Loucy (cell line): ENCODE results near the gene WNK2.

ENCODE experiments used
- EZH2phosphoT487 ChIP-seq: fragments of 200-600 bp; IDR thresholded peaks from 2 replicates; pipeline ENCODE4 v1.6.1; 2018; ENCODE audit warnings: antibody characterized with exemption, mild to moderate bottlenecking, moderate library complexity, borderline replicate concordance
- TF ChIP-seq, protein P1 (sequence below): fragments of 200-600 bp; sonication (generic); conservative IDR thresholded peaks from 2 replicates; pipeline ENCODE4 v1.5.1; 2014; ENCODE audit warnings: mild to moderate bottlenecking, antibody characterized with exemption, low read length

DNA sequence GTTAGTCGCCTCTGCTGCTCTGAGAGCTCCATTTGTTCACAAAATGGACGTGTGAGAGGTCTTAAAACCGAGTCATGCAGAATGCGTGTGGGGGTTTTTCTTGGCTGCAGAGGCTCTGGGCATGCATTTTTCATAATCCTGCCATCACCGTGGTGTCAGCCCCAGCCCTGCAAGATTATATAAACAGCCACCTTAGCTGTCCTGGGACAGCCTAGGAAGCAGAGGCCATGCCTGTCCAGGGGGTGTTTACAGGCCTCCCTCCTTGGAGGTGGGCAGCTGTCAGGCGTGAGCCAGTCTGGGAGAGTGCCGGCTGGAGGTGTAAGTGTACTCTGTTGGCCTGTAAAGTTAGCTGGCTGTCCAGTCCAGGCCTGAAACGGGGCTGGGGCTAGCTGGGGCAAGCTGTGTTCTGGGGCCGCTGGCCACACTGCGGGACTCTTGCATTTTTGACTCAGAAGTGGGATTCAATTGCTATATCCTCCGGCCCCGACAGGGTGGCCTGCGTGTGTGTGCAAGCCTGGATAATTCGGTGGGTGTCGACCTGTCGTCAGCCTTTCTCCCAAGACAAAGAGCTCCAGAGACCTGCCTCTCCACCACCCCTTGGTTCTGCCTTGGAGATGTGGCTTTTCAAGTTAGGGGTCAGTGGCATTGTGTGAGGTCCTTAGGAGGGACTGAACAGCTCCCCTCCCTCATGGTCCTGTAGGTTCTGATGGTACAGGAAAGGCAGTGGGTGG lies 2.4 kb downstream of the WNK2 start:
- TF ChIP-seq, protein P1, sequence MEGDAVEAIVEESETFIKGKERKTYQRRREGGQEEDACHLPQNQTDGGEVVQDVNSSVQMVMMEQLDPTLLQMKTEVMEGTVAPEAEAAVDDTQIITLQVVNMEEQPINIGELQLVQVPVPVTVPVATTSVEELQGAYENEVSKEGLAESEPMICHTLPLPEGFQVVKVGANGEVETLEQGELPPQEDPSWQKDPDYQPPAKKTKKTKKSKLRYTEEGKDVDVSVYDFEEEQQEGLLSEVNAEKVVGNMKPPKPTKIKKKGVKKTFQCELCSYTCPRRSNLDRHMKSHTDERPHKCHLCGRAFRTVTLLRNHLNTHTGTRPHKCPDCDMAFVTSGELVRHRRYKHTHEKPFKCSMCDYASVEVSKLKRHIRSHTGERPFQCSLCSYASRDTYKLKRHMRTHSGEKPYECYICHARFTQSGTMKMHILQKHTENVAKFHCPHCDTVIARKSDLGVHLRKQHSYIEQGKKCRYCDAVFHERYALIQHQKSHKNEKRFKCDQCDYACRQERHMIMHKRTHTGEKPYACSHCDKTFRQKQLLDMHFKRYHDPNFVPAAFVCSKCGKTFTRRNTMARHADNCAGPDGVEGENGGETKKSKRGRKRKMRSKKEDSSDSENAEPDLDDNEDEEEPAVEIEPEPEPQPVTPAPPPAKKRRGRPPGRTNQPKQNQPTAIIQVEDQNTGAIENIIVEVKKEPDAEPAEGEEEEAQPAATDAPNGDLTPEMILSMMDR: no peak
- no peak for TF ChIP-seq EZH2phosphoT487
